GM20431 (cell line): ENCODE measurements around the gene ZMIZ1.

Source experiments
- in situ Hi-C: fragments of 300-500 bp; cut with MseI, MboI; formaldehyde crosslinking; loops from one replicate; pipeline ENCODE4 v1.15.0; 2020; ENCODE audit warnings: low sequenced_read_pairs; ENCODE audit not compliant: unreplicated experiment

Gene ZMIZ1

GRCh38 chr10:79179164-79179956 is 110.6 kb downstream of the ZMIZ1 start:
- in situ Hi-C loops = no loop called here

- in situ Hi-C loops = no loop called here
Observed at GRCh38 chr10:79179957-79180309, 111.2 kb downstream of the ZMIZ1 start.

DNA sequence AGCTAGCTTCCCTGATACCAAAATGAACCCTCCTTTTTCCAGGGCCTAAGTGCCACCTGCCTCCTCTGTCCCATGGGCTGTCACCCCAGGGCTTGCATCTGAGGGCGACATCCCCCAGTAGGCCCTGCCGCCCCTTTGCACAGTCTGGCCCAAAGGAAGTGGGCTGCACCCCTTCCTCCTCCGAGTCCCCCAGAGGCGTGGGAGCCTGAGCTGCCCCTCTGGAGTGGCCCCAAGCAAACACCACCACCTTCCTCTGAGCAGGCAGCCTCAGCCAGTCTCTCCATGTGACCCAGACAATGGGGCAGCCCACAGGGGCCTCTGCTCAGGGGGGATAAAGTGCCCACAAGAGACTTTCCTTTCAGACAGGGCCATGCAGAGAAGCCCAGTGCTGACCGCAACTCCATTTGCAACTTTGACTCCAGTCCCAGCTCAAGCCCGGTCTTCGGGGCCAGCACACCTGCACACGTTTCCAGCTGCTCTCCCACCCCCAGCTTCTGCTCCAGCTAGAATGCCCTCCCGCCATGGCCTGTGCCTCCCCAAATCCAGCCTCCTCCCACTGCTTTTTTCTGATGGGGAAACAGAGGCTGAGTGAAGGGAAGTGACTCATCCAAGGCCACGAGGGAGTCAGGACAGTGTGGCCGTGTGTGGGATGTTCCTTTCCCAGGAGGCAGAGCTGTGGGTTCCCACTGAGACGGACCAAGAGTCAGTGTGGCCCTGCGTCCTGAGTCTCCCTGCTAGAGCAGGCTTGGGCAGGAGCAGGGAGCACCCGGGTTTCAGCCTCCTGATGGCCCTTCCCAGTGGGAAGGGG is 111.9 kb downstream of the ZMIZ1 start:
- in situ Hi-C loops = no loop called here

DNA sequence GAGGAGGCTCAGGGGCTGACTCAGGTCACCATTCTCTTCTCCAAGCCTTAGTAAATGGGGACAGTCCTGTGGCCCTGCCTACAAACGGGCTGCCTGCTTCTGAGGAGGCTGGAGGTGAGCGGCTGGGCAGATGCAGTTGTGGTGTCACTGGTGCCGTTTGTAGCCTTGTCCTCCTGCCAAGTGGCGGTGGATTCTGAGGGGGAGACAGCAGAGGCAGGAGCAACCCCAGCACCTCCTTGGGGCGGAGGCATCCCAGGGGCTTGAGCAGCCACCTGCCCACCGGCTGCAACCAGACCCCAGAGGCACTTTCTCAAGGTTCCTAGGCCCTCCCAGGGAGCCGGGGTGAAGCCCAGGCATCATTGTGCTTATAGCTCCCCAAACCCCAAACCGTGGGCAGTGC is 112.5 kb downstream of the ZMIZ1 start:
- in situ Hi-C loops = no loop called here

GRCh38 chr10:79181698-79182521 is 113.1 kb downstream of the ZMIZ1 start:
- in situ Hi-C loops = no loop called here

DNA sequence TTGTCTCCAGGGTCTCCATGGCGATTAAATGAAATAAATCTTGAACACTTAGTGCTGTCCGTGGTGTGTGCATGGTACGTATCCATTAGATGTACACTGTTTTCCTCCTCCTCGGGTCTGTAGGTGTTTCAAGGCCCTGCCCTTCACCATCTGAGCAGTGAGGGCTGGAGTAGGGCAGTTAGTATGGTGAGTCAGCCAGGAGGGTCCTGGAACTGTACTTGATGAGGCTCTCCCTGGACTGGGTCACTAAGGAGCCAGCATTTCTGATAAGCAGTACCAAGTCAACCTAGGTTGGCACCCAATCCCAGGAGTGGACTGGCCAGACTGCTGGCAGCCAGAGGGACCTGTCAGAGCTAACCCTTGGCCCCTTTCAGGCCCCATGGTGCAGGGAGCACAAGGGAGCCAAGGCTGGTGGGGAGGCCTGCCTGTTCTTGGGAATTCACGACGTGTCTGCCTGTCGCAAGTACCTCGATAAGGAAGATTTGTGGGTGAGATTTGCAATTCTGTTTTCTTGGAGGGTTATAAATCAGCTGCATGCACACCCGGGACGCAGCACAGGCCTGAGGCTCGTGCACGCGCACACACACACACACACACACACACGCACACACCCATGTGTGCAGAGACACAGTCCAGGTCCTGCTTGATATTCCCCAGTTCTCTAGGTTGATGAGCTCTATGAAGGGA is 114.2 kb downstream of the ZMIZ1 start:
- in situ Hi-C loops = no loop called here

DNA sequence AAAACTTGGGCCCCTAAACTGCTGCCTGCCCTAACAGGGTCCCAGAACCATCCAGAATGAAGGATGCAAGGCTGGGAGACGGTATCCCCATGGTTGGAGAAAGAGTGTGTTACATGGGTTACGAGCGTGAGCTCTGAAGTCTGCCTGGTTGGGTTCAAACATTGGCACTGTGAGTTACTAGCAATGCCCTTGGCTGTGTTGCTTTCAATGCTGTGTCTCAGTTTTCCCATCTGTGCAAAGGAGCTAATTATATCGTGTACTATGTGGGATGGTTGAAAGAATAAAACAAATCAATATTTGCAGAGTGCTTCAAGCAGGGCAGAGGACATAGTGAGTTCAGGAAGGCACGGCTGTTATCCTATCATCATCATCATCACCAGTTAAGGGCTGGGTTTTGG is 114.7 kb downstream of the ZMIZ1 start:
- in situ Hi-C loops = no loop called here

DNA sequence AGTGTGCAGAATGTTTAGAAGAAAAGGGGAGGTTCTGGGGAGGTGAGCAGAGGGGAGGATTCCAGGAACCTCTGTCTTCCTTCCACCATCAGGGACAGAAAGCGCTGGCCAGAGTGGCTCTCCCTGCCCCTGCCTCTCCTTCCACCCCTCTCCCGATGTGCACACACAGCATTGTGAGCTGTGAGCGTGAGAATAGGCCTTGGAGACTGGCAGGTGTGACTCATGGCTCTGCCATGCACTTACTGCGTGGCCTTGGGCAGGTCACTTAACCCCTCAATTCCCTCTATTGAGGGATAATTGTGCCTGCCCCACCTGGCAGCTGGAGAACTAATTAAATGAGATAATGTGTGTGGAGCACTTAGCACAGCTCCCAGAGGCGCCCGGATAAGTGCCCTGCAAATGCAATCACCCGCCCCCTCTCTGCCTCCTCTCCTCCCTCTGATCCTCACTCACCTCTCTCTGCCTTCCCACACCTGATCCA is 115.4 kb downstream of the ZMIZ1 start:
- in situ Hi-C loops = no loop called here

- in situ Hi-C loops = no loop called here
Observed at GRCh38 chr10:79184657-79185056, 115.9 kb downstream of the ZMIZ1 start.

- in situ Hi-C loops = no loop called here
Observed at GRCh38 chr10:79185067-79185774, 116.5 kb downstream of the ZMIZ1 start.

DNA sequence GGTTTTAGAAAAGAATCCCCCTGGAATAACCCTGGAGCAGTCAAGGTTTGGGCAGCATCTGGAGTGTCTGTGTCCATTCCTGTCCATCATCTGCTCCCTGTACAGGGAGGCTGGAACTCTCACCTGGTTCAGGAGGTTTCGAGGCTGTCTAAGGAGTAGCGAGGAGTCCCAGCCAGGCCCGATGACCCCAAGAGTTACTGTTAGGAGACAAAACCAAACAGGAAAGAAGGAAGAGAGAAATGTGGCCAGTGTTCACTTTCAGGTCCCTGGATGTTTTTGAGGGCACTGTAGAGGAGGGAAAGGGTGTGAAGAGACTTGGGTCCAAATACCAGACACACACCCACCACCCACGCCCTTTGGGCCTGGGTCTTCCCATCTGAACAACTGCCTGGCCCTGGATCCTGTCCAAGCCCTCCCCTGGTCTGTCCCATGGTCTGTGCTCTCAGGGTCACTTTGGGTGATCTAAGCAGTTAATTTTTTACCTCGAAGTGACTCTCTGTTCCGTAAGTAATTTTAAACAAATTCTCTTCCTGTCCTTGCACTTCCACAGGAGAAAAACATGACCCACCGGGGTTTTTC is 117.1 kb downstream of the ZMIZ1 start:
- in situ Hi-C loops = no loop called here

DNA sequence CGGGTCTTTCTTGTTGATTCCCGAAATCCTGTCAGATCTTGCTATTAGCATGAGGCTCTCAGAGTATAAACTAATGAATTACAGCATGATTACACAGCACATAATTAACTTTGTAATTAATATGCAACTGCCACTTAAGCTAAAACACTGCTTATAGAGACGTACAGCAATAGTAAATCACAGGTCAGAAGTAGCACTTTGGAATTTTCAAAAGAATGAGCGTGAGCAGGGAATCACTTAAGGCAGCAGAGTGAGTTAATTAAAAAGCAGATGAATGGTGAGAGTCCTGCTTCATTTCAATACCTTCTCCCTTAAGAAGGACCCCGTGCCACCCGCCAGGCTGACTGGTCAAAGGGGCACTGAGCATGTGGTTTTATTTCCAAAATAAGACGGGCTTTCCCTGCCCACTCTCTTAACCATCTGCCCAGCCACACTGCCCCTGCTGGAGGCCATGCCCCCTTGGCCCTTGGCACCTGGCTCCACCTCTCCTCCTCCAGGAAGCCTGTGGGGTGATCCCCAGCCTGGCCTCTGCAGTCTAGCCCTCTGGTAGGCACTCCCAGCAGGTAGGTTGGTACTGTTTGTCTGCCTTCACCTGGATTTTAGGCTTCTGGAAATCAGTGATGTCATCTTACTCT is 117.8 kb downstream of the ZMIZ1 start:
- in situ Hi-C loops = no loop called here

- in situ Hi-C loops = no loop called here
Observed at GRCh38 chr10:79187121-79187940, 118.6 kb downstream of the ZMIZ1 start.

- in situ Hi-C loops = no loop called here
Observed at GRCh38 chr10:79188154-79188965, 119.6 kb downstream of the ZMIZ1 start.

DNA sequence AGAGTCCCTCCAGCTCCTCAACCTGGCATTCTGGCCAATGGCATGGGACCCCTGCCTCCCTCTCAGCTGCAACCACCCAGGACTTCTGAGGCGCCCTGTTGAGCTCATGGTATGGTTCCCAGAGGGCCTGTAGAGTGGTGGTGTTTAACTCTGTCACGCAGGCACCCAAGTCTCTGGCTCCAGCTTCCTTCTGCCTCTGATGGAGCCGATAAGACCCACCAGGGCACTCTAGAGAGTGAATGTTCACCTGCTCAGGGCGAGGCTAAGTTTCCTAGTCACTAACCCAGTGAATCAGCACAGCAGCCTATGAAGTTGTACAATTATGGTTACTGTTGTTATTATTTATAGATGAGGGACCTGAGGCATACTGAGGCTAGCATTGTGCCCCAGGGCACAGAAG is 120.4 kb downstream of the ZMIZ1 start:
- in situ Hi-C loops = no loop called here

DNA sequence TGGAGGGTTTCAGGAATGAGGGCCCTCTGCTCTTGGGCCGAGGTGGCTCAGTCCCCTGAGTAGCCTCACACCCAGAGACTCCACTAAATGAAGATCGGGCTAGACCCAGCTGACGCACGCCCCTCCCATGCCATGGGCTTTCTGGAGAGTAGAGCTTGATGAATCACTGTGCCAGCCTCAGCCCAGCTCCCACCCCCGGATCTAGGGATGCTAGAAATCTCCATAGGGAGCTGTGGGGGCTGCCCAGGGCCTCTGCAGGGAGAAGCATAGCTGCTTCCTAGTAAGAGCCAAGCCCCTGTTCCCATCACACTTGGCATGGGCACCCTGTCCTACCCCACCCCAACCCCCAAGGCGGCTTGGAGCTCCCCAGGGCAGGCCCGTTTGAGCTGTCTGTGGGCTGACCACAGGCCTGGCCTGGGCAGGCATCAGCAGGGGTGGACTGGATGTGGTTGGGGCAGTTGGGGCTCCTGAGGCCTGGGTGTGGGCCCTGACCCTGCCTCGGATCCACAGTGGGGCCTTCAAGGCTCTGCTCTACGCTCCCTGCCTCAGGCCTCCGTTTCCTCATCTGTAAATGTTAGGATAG is 121.2 kb downstream of the ZMIZ1 start:
- in situ Hi-C loops = loop anchor here (10.0 kb wide), 1 partner anchor 1145 kb away; no protein-coding TSS in a partner anchor
